Mesenchymal stem cell (in vitro differentiated cells and primary cell): ENCODE data around the gene NFAT5.

Experiments used
- DNase-seq: peaks from one replicate; pipeline ENCODE4 v3.0.0-alpha.2; 2013
- H2AFZ ChIP-seq: one replicate; pipeline ENCODE4 v1.6.1; 2013; ENCODE audit warnings: low read depth, mild to moderate bottlenecking, control low read depth, inconsistent platforms, low read length, moderate library complexity
- H2AK5ac ChIP-seq: 2 replicates; pipeline ENCODE4 v1.6.1; 2013; ENCODE audit warnings: low read length, moderate library complexity, mild to moderate bottlenecking, inconsistent platforms; ENCODE audit not compliant: severe bottlenecking
- H2BK120ac ChIP-seq: one replicate; pipeline ENCODE4 v1.6.1; 2013; ENCODE audit warnings: low read depth, mild to moderate bottlenecking, inconsistent platforms, low read length, moderate library complexity
- H2BK12ac ChIP-seq, 2 experiments: one replicate each; pipeline ENCODE4 v1.6.1; 2013; ENCODE audit warnings: inconsistent platforms in 2 of 2, low read length in 2 of 2, mild to moderate bottlenecking in 2 of 2, moderate library complexity in 2 of 2, control low read depth in 1 of 2
- H2BK15ac ChIP-seq: one replicate; pipeline ENCODE4 v1.6.1; 2013; ENCODE audit warnings: mild to moderate bottlenecking, low read depth, inconsistent platforms; ENCODE audit not compliant: poor library complexity, severe bottlenecking
- H2BK5ac ChIP-seq: 2 replicates; pipeline ENCODE4 v1.6.1; 2013; ENCODE audit warnings: low read depth, mild to moderate bottlenecking, low read length, control low read depth, inconsistent platforms; ENCODE audit not compliant: poor library complexity, severe bottlenecking
- H3K14ac ChIP-seq, 2 experiments: one replicate each; pipeline ENCODE4 v1.6.1; 2013; ENCODE audit warnings: inconsistent platforms in 2 of 2, low read length in 2 of 2, control low read depth in 1 of 2, mild to moderate bottlenecking in 1 of 2, moderate library complexity in 1 of 2
- H3K18ac ChIP-seq, 2 experiments: one replicate each; pipeline ENCODE4 v1.6.1; 2013; ENCODE audit warnings: inconsistent platforms in 2 of 2, low read length in 2 of 2, control low read depth in 1 of 2, low read depth in 1 of 2, mild to moderate bottlenecking in 1 of 2
- H3K23ac ChIP-seq, 2 experiments: one replicate each; pipeline ENCODE4 v1.6.1; 2013; ENCODE audit warnings: inconsistent platforms in 2 of 2, low read length in 2 of 2, mild to moderate bottlenecking in 2 of 2, moderate library complexity in 2 of 2, control low read depth in 1 of 2
- H3K27ac ChIP-seq: 2 replicates; pipeline ENCODE4 v1.5.1; 2013; ENCODE audit warnings: mild to moderate bottlenecking, moderate library complexity, low read length, control low read depth, inconsistent platforms; ENCODE audit not compliant: poor library complexity, severe bottlenecking
- H3K27me3 ChIP-seq, 2 experiments: 2 replicates each; pipeline versions ENCODE4 v1.6.1 to v1.7.0; 2013; ENCODE audit warnings: low read length in 2 of 2, mild to moderate bottlenecking in 2 of 2, moderate library complexity in 2 of 2, control low read depth in 1 of 2, inconsistent platforms in 1 of 2; ENCODE audit not compliant: control insufficient read depth in 1 of 2, insufficient read depth in 1 of 2
- H3K36me3 ChIP-seq, 2 experiments: 2 replicates each; pipeline versions ENCODE4 v1.6.1 to v1.7.0; 2013; ENCODE audit warnings: low read length in 2 of 2, control low read depth in 1 of 2, inconsistent platforms in 1 of 2, low read depth in 1 of 2, mild to moderate bottlenecking in 1 of 2; ENCODE audit not compliant: insufficient read depth in 2 of 2, control insufficient read depth in 1 of 2
- H3K4ac ChIP-seq, 2 experiments: one replicate each; pipeline ENCODE4 v1.6.1; 2013; ENCODE audit warnings: inconsistent platforms in 2 of 2, low read length in 2 of 2, mild to moderate bottlenecking in 2 of 2, moderate library complexity in 2 of 2, control low read depth in 1 of 2, low read depth in 1 of 2
- H3K4me1 ChIP-seq: 2 replicates; pipeline ENCODE4 v1.6.1; 2013; ENCODE audit warnings: low read depth, low read length, control low read depth; ENCODE audit not compliant: control insufficient read depth, insufficient read depth
- H3K4me2 ChIP-seq: 2 replicates; pipeline ENCODE4 v1.6.1; 2013; ENCODE audit warnings: low read length, mild to moderate bottlenecking, inconsistent platforms; ENCODE audit not compliant: poor library complexity, severe bottlenecking
- H3K4me3 ChIP-seq, 2 experiments: 2 replicates each; pipeline versions ENCODE4 v1.5.1 to v1.7.0; 2013; ENCODE audit warnings: low read length in 2 of 2, mild to moderate bottlenecking in 2 of 2, control low read depth in 1 of 2, low read depth in 1 of 2; ENCODE audit not compliant: insufficient read depth in 1 of 2
- H3K79me1 ChIP-seq: replicated peaks from 2 replicates; pipeline ENCODE4 v1.6.1; 2013; ENCODE audit warnings: mild to moderate bottlenecking, control low read depth, low read length, inconsistent platforms; ENCODE audit not compliant: poor library complexity, severe bottlenecking
- H3K9ac ChIP-seq: 2 replicates; pipeline ENCODE4 v1.7.0; 2013; ENCODE audit warnings: mild to moderate bottlenecking, low read length, moderate library complexity
- H3K9me3 ChIP-seq: 2 replicates; pipeline ENCODE4 v1.7.0; 2013; ENCODE audit warnings: mild to moderate bottlenecking, low read length; ENCODE audit not compliant: control insufficient read depth
- H4K8ac ChIP-seq: one replicate; pipeline ENCODE4 v1.6.1; 2013; ENCODE audit warnings: inconsistent platforms, mild to moderate bottlenecking, low read length, moderate library complexity
- H4K91ac ChIP-seq: one replicate; pipeline ENCODE4 v1.6.1; 2013; ENCODE audit warnings: mild to moderate bottlenecking, low read length, inconsistent platforms
- WGBS: methylation state at CpG from one replicate; pipeline ENCODE4 v1.1.7; 2013; ENCODE audit warnings: mixed read lengths; 5-methylcytosine and 5-hydroxymethylcytosine counted together

Gene NFAT5

GRCh38 chr16:69703638-69704037 lies 137.9 kb downstream of the NFAT5 start:
- H3K36me3 ChIP-seq: peaks cover 18 to 81% of the 10 kb centered on the region in 2 experiments
- H3K9me3 ChIP-seq: no peaks in the 10 kb centered on the region
- H3K27ac ChIP-seq: no peak overlapping the region
- no peak overlapping the region for H3K18ac ChIP-seq
- H3K9ac ChIP-seq: no peak overlapping the region
- peak; percentile 53 for DNase-seq
- no peak overlapping the region for H4K8ac ChIP-seq
- no peaks in the 10 kb centered on the region for H3K27me3 ChIP-seq
- H3K4ac ChIP-seq: no peak overlapping the region
- no CpG with 5 or more reads among the region's 2 CpGs for WGBS
- H3K4me3 ChIP-seq: no peak overlapping the region
- H2BK12ac ChIP-seq: no peak overlapping the region
- no peak overlapping the region for H2BK5ac ChIP-seq
- H3K23ac ChIP-seq: no peak overlapping the region
- H3K79me1 ChIP-seq: peaks cover 3% of the 10 kb centered on the region
- no peak overlapping the region for H2AFZ ChIP-seq
- no peak overlapping the region for H4K91ac ChIP-seq
- no peak overlapping the region for H3K14ac ChIP-seq
- H3K4me2 ChIP-seq: no peak overlapping the region
- H3K4me1 ChIP-seq: no peaks in the 10 kb centered on the region
- H2BK15ac ChIP-seq: no peak overlapping the region
- H2BK120ac ChIP-seq: no peak overlapping the region
- H2AK5ac ChIP-seq: no peak overlapping the region

GRCh38 chr16:69706256-69706974 lies 140.6 kb downstream of the NFAT5 start:
- H3K18ac ChIP-seq: no peak overlapping the region
- H3K36me3 ChIP-seq: peaks cover 27 to 83% of the 10 kb centered on the region in 2 experiments
- H2BK15ac ChIP-seq: no peak overlapping the region
- no peak overlapping the region for H4K8ac ChIP-seq
- no peak overlapping the region for H4K91ac ChIP-seq
- H3K27ac ChIP-seq: no peak overlapping the region
- H3K9ac ChIP-seq: no peak overlapping the region
- H3K4me2 ChIP-seq: no peak overlapping the region
- no peak overlapping the region for H2BK120ac ChIP-seq
- no peak overlapping the region for H3K4ac ChIP-seq
- H3K9me3 ChIP-seq: no peaks in the 10 kb centered on the region
- H3K27me3 ChIP-seq: no peaks in the 10 kb centered on the region
- no peak overlapping the region for H2BK5ac ChIP-seq
- no peak overlapping the region for H3K4me3 ChIP-seq
- no peak overlapping the region for H2AFZ ChIP-seq
- no peak overlapping the region for H2AK5ac ChIP-seq
- no peak overlapping the region for H2BK12ac ChIP-seq
- peaks cover 10% of the 10 kb centered on the region for H3K79me1 ChIP-seq
- no peak overlapping the region for H3K23ac ChIP-seq
- no CpG with 5 or more reads among the region's 1 CpG for WGBS
- no peaks in the 10 kb centered on the region for H3K4me1 ChIP-seq
- H3K14ac ChIP-seq: no peak overlapping the region
- DNase-seq: no peak

DNA sequence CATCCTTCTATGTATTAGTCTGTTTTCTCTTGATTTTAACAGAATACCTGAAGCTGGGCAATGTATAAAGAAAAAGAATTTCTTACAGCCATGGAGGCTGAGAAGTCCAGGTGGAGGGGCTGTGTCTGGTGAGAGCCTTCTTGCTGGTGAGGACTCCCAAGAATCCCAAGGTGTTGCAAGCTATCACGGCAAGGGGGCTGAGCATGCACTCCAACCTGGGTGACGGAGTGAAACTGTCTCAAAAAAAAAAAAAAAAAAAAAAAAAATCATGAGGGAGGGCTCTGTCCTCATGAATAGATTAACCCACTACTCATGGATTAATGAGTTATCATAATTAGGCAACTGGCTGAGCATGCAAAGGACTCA lies 141.2 kb downstream of the NFAT5 start:
- H3K14ac ChIP-seq: no peak overlapping the region
- 94% methylated on average over 2 of the region's 2 CpGs for WGBS
- no peaks in the 10 kb centered on the region for H3K4me1 ChIP-seq
- H2AK5ac ChIP-seq: no peak overlapping the region
- no peak overlapping the region for H2AFZ ChIP-seq
- H3K27me3 ChIP-seq: no peaks in the 10 kb centered on the region
- peaks cover 31 to 82% of the 10 kb centered on the region in 2 experiments for H3K36me3 ChIP-seq
- no peak overlapping the region for H3K4ac ChIP-seq
- no peak overlapping the region for H3K23ac ChIP-seq
- H3K9ac ChIP-seq: no peak overlapping the region
- no peak overlapping the region for H3K18ac ChIP-seq
- peaks cover 10% of the 10 kb centered on the region for H3K79me1 ChIP-seq
- H2BK5ac ChIP-seq: no peak overlapping the region
- H3K27ac ChIP-seq: no peak overlapping the region
- no peaks in the 10 kb centered on the region for H3K9me3 ChIP-seq
- H2BK120ac ChIP-seq: no peak overlapping the region
- H3K4me3 ChIP-seq: no peak overlapping the region
- no peak overlapping the region for H4K91ac ChIP-seq
- no peak overlapping the region for H2BK12ac ChIP-seq
- no peak for DNase-seq
- no peak overlapping the region for H2BK15ac ChIP-seq
- H3K4me2 ChIP-seq: no peak overlapping the region
- H4K8ac ChIP-seq: no peak overlapping the region

DNA sequence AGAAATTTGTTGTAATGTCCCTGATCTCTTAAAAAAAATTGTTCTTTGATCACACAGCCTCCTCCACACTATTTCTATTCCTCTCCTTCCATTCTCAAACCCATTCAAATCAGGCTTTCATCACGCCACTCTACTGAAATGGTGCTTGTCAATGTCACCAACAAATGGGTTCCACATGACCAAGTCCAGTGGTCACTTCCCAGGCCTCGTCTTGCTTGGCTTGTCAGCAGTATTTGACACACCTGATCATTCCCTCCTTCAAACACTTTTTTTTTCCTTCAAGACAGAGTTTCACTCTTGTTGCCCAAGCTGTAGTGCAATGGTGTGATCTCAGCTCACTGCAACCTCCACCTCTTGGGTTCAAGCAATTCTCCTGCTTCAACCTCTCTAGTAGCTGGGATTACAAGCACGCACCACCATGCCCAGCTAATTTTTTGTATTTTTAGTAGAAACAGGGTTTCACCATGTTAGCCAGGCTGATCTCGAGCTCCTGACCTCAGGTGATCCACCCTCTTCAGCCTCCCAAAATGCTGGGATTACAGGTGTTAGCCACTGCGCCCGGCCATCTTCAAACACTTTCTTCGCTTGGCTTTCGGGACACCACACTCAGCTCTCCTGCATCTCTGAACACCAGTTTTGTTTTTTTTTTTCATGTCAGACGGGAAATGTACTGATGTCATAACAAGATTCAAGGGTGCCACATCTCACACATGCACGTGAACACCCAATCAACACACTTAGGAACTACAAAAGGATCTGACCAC lies 142.3 kb downstream of the NFAT5 start:
- Histone ChIP-seq H3K9ac (no peak overlapping the region), H2BK5ac (no peak overlapping the region), H2AFZ (no peak overlapping the region), H2BK15ac (no peak overlapping the region), H3K4ac (no peak overlapping the region), H4K8ac (no peak overlapping the region), H2AK5ac (no peak overlapping the region), H4K91ac (no peak overlapping the region), H3K36me3 (peaks cover 43 to 82% of the 10 kb centered on the region in 2 experiments), H3K18ac (no peak overlapping the region), H2BK12ac (no peak overlapping the region), H3K79me1 (peaks cover 11% of the 10 kb centered on the region), H3K4me1 (no peaks in the 10 kb centered on the region), H3K14ac (no peak overlapping the region), H3K23ac (no peak overlapping the region), H3K4me3 (no peak overlapping the region), H3K4me2 (no peak overlapping the region), H3K27me3 (no peaks in the 10 kb centered on the region), H2BK120ac (no peak overlapping the region), H3K27ac (no peak overlapping the region), H3K9me3 (no peaks in the 10 kb centered on the region)
- DNase-seq: no peak
- WGBS: 93% methylated on average over 10 of the region's 10 CpGs
